SK-N-MC (cell line): ENCODE measurements around the gene SDF4.

Experiments
- EZH2 ChIP-seq: fragments of 200-600 bp; sonication (generic); IDR thresholded peaks from one replicate; pipeline ENCODE4 v1.6.1; 2017; ENCODE audit warnings: antibody characterized with exemption
- POLR2AphosphoS5 ChIP-seq: IDR thresholded peaks from 2 replicates; pipeline ENCODE4 v1.6.1; 2012; ENCODE audit warnings: mild to moderate bottlenecking, low read depth, low read length, borderline replicate concordance

DNA sequence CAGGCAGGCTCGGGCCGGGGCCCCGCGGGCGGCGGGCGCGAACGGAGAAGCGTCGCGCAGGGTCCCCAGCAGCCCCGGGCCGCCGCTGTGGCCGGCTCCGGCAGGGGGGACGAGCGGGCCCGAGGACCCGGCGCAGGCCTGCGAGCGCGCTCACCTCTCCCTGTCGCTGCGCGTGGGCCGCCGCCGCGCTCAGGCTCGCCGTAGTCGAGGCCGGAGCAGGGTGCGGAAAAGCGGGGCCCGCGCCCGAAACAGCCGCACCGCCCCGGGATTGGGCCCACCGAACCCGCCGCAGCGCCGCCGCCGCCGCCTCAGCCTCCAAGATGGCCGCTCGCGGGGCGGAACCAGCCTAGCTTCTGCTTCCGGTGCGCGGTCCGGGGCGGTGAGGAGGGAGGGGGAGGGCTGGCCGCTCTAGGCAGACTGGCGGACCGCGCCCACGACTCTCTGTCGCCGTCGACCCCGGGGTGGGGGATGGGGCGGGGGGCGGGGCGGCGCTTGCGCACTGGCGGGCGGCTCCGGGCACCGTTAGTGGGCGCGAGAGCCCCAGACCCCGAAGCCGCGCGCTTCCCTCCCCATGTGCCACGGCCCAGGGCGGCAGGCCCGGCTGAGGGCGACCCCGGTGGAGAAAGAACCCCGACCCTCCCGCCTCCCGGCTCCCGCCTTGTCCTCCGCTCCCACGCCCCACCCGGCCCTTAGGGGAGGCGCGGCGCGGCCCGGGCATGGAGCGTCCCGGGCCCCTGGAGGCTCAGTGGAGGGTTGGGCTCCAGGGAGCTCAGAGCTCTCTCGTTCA, 41.9 kb upstream of the SDF4 start, which contains the start of gene UBE2J2:
- no peak for TF ChIP-seq EZH2
- TF ChIP-seq POLR2AphosphoS5, result peak; percentile 91
